OCI-LY1 (cell line): Measurements from ENCODE around the gene ROR1.

Experiments used
- H2AFZ ChIP-seq: fragments of 200-600 bp; sonication (generic), shearing (Covaris generic); 2 replicates; pipeline ENCODE4 v1.6.0; 2014; ENCODE audit warnings: antibody characterized with exemption, mild to moderate bottlenecking, low read length
- H3F3A ChIP-seq: fragments of 200-600 bp; sonication (generic), shearing (Covaris generic); 2 replicates; pipeline ENCODE4 v1.6.0; 2014; ENCODE audit warnings: mild to moderate bottlenecking, antibody characterized with exemption, low read length, moderate library complexity; ENCODE audit not compliant: insufficient read depth
- H3K27ac ChIP-seq: fragments of 200-600 bp; sonication (generic); 2 replicates; pipeline ENCODE4 v1.5.1; 2014; ENCODE audit warnings: low read length, mixed run types, mild to moderate bottlenecking, low read depth; ENCODE audit not compliant: poor library complexity, severe bottlenecking
- H3K27me3 ChIP-seq: fragments of 200-600 bp; sonication (generic); 2 replicates; pipeline ENCODE4 v1.6.0; 2014; ENCODE audit warnings: antibody characterized with exemption, mild to moderate bottlenecking, low read length, moderate library complexity; ENCODE audit not compliant: insufficient read depth
- H3K36me3 ChIP-seq: fragments of 200-600 bp; sonication (generic); 2 replicates; pipeline ENCODE4 v1.6.1; 2014; ENCODE audit warnings: mild to moderate bottlenecking, antibody characterized with exemption, low read length, moderate library complexity, mixed read lengths; ENCODE audit not compliant: insufficient read depth
- H3K4me1 ChIP-seq: fragments of 200-600 bp; sonication (generic); 2 replicates; pipeline ENCODE4 v1.5.1; 2014; ENCODE audit warnings: mild to moderate bottlenecking, low read length, moderate library complexity; ENCODE audit not compliant: insufficient read depth, severe bottlenecking
- H3K4me2 ChIP-seq: fragments of 200-600 bp; sonication (generic), shearing (Covaris generic); 2 replicates; pipeline ENCODE4 v1.6.1; 2014; ENCODE audit warnings: low read length
- H3K4me3 ChIP-seq: fragments of 200-600 bp; sonication (generic); 2 replicates; pipeline ENCODE4 v1.5.1; 2014; ENCODE audit warnings: low read length, low read depth, mild to moderate bottlenecking, mixed read lengths; ENCODE audit not compliant: poor library complexity, severe bottlenecking
- H3K79me2 ChIP-seq: fragments of 200-600 bp; shearing (Covaris generic); 2 replicates; pipeline ENCODE4 v1.6.1; 2016; ENCODE audit warnings: mixed run types, low read length, mixed read lengths; ENCODE audit not compliant: insufficient read depth
- H3K9ac ChIP-seq: fragments of 200-600 bp; sonication (generic), shearing (Covaris generic); 2 replicates; pipeline ENCODE4 v1.6.1; 2014; ENCODE audit warnings: mild to moderate bottlenecking, low read length, mixed read lengths
- H3K9me2 ChIP-seq: fragments of 200-600 bp; sonication (generic), shearing (Covaris generic); 2 replicates; pipeline ENCODE4 v1.6.1; 2014; ENCODE audit warnings: low read depth, mild to moderate bottlenecking, low read length, mixed read lengths
- H3K9me3 ChIP-seq: fragments of 200-600 bp; shearing (Covaris generic); 2 replicates; pipeline ENCODE4 v1.6.1; 2014; ENCODE audit warnings: low read length, mixed read lengths
- H4K20me1 ChIP-seq: fragments of 200-600 bp; sonication (generic), shearing (Covaris generic); 2 replicates; pipeline ENCODE4 v1.6.0; 2016; ENCODE audit warnings: mild to moderate bottlenecking, low read length; ENCODE audit not compliant: insufficient read depth
- CTCF ChIP-seq: fragments of 200-600 bp; sonication (generic), shearing (Covaris generic); IDR thresholded peaks from 2 replicates; pipeline ENCODE4 v1.5.1; 2017; ENCODE audit warnings: mild to moderate bottlenecking, antibody characterized with exemption, low read length, moderate library complexity, mixed read lengths
- EZH2 ChIP-seq: fragments of 200-600 bp; sonication (generic), shearing (Covaris generic); IDR thresholded peaks from 2 replicates; pipeline ENCODE4 v1.8.0; 2017; ENCODE audit warnings: borderline replicate concordance, mixed run types, mild to moderate bottlenecking, antibody characterized with exemption, low read length, moderate library complexity, mixed read lengths

ROR1 gene

GRCh38 chr1:63975481-63975880, 201.7 kb downstream of the ROR1 start:
- no peak overlapping the region for H2AFZ ChIP-seq
- H3K9ac ChIP-seq: no peak overlapping the region
- H3K36me3 ChIP-seq: no peaks in the 10 kb centered on the region
- no peaks in the 10 kb centered on the region for H3K79me2 ChIP-seq
- H3K4me1 ChIP-seq: no peaks in the 10 kb centered on the region
- 0 out of 2 replicates have a peak, but pooled peaks cover 4% of the 10 kb centered on the region for H3K27me3 ChIP-seq
- H3K27ac ChIP-seq: no peak overlapping the region
- no peaks in the 10 kb centered on the region for H3K9me2 ChIP-seq
- no peak overlapping the region for H3K4me3 ChIP-seq
- no peak overlapping the region for H3K4me2 ChIP-seq
- no peaks in the 10 kb centered on the region for H3F3A ChIP-seq
- TF ChIP-seq CTCF (no peak), EZH2 (no peak)
- no peaks in the 10 kb centered on the region for H3K9me3 ChIP-seq
- no peaks in the 10 kb centered on the region for H4K20me1 ChIP-seq

DNA sequence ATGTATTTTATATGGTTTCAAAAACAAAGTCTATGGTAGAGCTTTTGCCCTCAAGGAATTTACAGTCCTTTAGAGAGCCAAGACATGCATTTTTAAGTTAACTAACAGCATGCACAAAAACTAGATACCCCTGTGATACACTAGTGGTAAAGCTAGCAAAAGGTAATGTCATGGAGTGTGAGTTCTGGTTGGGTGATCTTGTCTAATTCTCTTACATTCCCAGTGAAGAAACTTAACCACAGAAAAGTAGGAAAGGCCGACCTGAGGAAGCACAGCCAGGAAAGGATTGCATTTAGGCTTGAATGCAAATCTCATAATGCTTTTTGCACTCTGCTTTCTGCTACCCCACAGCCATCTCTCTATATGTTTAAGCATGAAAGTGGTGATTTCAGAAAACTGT, 202.2 kb downstream of the ROR1 start:
- H3K9me2 ChIP-seq: no peaks in the 10 kb centered on the region
- TF ChIP-seq EZH2: no peak
- no peak for TF ChIP-seq CTCF
- no peaks in the 10 kb centered on the region for H3F3A ChIP-seq
- no peak overlapping the region for H3K4me3 ChIP-seq
- no peaks in the 10 kb centered on the region for H3K9me3 ChIP-seq
- H3K4me1 ChIP-seq: no peaks in the 10 kb centered on the region
- no peak overlapping the region for H3K9ac ChIP-seq
- H3K4me2 ChIP-seq: no peak overlapping the region
- H3K27ac ChIP-seq: no peak overlapping the region
- H4K20me1 ChIP-seq: no peaks in the 10 kb centered on the region
- no peaks in the 10 kb centered on the region for H3K36me3 ChIP-seq
- 0 out of 2 replicates have a peak, but pooled peaks cover 4% of the 10 kb centered on the region for H3K27me3 ChIP-seq
- no peak overlapping the region for H2AFZ ChIP-seq
- no peaks in the 10 kb centered on the region for H3K79me2 ChIP-seq

DNA sequence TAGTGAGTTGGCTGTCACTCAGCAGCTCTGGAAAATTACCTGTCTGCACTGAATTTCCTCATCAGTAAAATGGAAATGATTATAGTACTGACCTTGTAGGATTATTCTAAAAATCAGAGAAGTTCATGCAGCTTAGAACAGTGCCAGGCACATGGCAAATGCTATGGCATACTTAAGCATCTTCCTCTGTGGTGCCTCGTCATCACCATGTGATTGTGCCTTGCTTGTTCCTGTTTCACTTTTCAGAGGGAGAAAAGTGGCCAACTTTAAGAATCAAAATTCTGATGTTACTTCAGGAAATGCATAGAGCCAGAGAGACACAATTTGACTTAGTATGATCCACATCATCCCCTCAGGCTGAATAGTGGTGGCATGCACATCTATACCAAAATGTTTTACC, 203.6 kb downstream of the ROR1 start:
- Histone ChIP-seq H3K27me3 (0 out of 2 replicates have a peak, but pooled peaks cover 4% of the 10 kb centered on the region), H2AFZ (no peak overlapping the region), H3K9me3 (no peaks in the 10 kb centered on the region), H3K36me3 (no peaks in the 10 kb centered on the region), H3K4me3 (no peak overlapping the region), H3K79me2 (no peaks in the 10 kb centered on the region), H3F3A (no peaks in the 10 kb centered on the region), H3K9me2 (no peaks in the 10 kb centered on the region), H3K4me1 (no peaks in the 10 kb centered on the region), H3K27ac (no peak overlapping the region), H3K9ac (no peak overlapping the region), H4K20me1 (no peaks in the 10 kb centered on the region), H3K4me2 (no peak overlapping the region)
- TF ChIP-seq EZH2 (no peak), CTCF (no peak)
